GM18867 (cell line): ENCODE results near the gene ABCB8.
"Not testable (repeated sequence)": the region's sequence is repeated elsewhere in the genome, so short reads cannot be mapped to it uniquely, and the experiment has no call there.

Experiments used
- ATAC-seq: cut with Tn5 transposase; IDR thresholded peaks from one replicate; pipeline ENCODE4 v1.9.1; 2021; ENCODE audit warnings: mild to moderate bottlenecking, moderate library complexity; ENCODE audit not compliant: unreplicated experiment

The ABCB8 gene

GRCh38 chr7:151033864-151034249, 5.6 kb downstream of the ABCB8 start:
- no peak for ATAC-seq

- ATAC-seq = no peak
Measured at GRCh38 chr7:151034312-151035025, 6.2 kb downstream of the ABCB8 start.

- no peak for ATAC-seq
Measured at GRCh38 chr7:151035026-151035717, 6.9 kb downstream of the ABCB8 start.

GRCh38 chr7:151035902-151036301, 7.7 kb downstream of the ABCB8 start:
- ATAC-seq = no peak

- ATAC-seq = no peak
Measured at GRCh38 chr7:151038951-151039849, 10.9 kb downstream of the ABCB8 start.

GRCh38 chr7:151039850-151040548, 11.7 kb downstream of the ABCB8 start:
- ATAC-seq = no peak

GRCh38 chr7:151040616-151041375, 12.5 kb downstream of the ABCB8 start:
- ATAC-seq = no peak

GRCh38 chr7:151043449-151043848, 15.2 kb downstream of the ABCB8 start:
- not testable (repeated sequence) for ATAC-seq

GRCh38 chr7:151043959-151044358, 15.7 kb downstream of the ABCB8 start:
- ATAC-seq = no peak

GRCh38 chr7:151045262-151045661, 17.0 kb downstream of the ABCB8 start:
- ATAC-seq = no peak

GRCh38 chr7:151045967-151046366, 17.7 kb downstream of the ABCB8 start:
- no peak for ATAC-seq

- ATAC-seq = no peak
Measured at GRCh38 chr7:151046603-151047573, 18.6 kb downstream of the ABCB8 start.

GRCh38 chr7:151047976-151048815, 19.9 kb downstream of the ABCB8 start, which contains the start of gene ASIC3:
TSS of gene ASIC3 (plus strand) at chr7:151048531. CDS start at chr7:151048886, 355 bp downstream.
- ATAC-seq = no peak

- no peak for ATAC-seq
Measured at GRCh38 chr7:151048911-151049463, 20.7 kb downstream of the ABCB8 start.

GRCh38 chr7:151051108-151051507, 22.9 kb downstream of the ABCB8 start:
- no peak for ATAC-seq

- no peak for ATAC-seq
Measured at GRCh38 chr7:151053096-151053495, 24.8 kb downstream of the ABCB8 start.

- no peak for ATAC-seq
Measured at GRCh38 chr7:151053751-151054150, 25.5 kb downstream of the ABCB8 start.

- ATAC-seq = no peak
Measured at GRCh38 chr7:151056283-151056665, 28.0 kb downstream of the ABCB8 start.
